ENCODE measurements around the gene USP12.
"Not testable (repeated sequence)": the region's sequence is repeated elsewhere in the genome, so short reads cannot be mapped to it uniquely, and the experiment has no call there.

The USP12 gene

DNA sequence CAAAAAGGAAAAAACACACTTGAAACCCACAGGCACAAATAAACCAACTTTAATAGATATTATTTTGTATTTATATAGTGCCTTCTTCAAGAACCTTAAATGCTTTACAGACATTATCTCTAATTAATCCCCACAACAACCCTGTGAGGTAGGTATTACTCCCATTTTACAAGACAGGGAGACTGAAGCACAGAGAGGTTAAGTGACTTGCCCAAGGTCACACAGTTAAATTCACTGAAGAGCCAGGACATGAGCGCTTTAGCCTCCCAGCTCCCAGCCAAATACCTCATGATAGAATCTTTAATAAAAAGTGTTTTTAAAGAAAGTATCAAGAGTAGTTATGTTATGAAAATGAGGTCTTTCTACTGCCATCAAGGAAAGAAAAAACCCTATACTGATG lies 105.5 kb downstream of the USP12 start:
- not testable (repeated sequence) for DNase-seq

DNA sequence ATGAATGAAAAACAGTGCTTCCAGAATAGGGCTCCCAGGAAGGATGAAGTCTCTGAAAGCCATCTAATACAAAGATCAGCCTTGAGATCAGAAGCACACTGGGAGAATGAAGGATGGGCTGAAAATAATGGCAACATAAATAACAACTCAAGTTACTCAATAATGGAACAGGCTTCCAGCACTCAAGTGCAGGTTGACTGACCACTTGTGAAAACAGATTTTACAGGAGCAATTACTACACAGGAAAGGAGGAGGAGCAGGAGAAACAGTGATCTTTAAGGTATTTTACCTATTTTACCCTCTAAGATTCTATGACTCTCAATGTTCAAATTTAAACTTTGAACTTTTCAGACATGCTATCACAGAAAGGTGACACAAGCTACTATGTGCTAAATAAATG lies 106.0 kb downstream of the USP12 start:
- no peak for DNase-seq

DNA sequence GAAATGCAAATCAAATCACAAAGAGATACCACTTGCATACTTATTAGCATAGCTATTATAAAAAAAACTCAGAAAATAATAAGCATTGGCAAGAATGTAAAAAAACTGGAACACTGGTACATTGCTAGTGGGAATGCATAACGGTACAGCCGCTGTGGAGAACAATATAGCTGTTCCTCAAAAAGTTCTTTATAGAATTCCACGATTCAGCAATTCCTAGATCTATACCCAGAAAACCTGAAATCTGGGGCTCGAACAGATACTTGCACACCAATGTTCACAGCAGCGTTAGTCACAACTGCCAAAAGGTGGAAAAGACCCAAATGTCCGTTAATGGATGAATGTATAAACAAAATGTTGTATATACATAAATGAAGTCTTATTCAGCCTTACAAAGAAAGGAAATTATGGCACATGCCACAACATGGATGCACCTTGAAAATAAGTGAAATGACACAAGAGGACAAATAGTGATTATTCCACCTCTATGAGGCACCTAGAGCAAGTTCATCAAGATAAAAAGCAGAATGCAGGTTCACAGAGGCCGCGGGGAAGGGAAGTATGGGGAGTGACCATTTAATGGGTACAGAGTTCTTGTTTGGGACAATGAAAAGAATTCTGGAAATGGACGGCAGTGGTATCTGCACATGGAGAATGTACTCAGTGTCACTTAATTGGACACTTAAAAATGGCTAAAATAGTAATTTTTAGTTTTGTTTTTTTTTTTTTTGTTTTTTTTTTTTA lies 107.2 kb downstream of the USP12 start:
- no peak for DNase-seq

DNA sequence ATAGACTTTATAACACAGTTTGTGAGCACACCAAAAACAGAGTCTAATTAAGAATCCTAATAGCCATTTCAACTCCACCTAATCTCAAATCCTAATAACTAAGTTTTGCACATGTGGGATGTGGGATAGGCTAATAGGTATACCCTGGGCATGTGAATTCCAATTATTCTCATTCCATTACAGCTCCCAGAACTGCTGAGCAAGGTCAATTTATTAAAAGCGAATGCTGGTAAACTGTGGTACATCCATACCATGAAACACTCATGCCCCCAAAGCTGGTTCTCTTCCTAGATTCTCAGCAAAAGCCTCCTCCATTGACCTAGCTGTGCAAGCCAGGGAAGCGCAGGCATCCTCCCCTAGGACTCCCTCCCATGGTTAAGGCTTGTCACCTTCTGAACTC lies 113.8 kb downstream of the USP12 start:
- no peak for DNase-seq

DNA sequence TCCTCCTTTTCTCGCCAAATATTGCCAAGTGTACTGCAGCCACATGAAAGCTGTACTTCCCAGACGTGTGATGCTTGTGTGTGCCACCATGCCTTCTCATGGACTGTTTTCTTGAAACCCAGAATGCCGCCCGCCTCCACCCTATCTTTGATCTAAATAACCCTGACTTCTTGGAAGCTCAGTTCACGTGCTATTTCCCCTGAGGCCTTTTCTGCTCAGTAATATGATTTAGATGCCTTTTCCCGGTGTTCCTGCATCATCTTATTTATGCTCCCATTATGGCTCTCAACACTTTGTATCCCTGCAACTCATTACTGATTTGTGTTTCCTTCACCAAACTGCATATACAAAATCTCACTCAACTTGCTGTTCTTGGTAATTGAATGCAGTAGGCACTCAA lies 116.1 kb downstream of the USP12 start:
- DNase-seq: no peak

DNA sequence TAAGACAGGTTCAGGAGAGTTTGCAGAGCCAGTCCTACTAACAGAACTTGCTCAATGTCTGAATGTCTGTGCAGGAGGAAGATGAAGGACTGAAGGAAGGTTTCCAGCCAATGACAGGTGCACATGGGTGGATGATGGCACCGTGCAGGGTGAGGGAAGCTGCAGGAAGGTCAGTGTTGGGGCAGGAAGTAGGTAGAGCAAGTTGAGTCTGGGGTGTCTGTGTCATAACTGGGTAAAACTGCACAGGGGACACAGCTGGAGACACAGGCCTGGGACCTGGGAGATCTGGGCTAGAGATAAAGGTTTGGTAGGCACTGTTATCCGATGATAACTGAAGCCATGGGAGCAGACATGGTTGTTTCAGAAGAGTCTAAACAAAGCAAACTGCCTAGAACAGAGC lies 116.9 kb downstream of the USP12 start:
- no peak for DNase-seq

DNA sequence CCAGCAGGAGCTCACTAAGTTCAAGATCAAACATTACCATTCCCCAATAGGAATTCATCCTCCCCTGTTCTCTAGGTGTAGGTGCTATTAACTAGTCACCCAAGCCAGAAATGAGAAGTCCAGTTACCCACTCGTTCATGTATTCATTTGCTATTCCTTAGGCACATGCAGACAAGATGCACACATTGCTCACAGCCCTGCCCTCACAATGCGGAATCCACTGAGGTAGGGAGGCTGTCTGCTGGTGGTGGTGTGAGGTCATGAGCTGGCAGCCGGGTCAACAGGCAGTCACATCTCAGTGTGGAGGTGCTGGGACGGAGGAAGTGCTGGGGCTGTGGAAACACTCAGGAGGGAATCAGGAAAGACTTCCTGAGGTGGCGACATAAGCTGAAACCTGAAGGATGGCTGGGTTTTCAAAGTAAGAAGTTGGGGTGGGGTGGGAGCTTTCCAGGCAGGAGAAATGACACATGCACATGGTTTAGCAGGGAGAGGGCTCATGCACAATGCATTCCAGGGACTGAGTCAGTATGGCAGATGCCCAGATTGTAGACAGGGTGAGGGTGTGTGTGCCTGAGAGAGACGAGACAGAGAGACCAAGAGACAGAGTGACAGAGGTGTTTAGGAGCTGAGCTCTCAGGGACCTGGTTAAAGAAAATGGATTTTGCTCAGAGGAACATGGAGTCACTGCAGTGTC lies 117.6 kb downstream of the USP12 start:
- no peak for DNase-seq

DNA sequence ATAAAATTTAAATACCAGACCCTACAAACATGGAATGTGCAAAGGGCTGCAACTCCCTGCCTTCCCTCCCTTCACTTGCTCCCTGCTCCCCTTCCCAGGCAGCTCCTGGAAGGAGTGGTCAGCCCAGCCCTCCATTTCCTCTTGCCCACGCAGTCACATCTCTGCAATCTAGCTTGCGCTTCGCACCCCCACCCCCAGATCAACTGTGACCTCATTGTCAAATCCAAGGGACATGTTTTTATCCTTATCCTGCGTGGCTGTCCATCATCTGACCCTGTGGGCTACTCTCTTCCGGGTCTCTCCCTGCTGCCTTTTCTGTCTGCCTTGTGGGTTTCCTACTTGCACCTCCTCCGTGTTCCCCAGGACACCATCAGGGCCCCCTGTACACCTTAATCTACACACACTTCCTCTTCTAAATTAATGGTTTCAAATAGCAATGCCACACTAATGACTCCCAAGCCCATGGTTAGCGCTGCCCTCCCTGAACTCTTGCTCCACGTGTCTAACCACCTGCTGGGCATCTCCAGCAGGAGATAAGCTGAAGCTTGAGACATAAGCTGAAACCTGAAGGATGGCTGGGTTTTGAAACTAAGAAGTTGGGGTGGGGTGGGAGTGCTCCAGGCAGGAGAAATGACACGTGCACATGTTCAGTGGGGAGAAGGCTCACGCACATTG lies 118.3 kb downstream of the USP12 start:
- peak; percentile 37 for DNase-seq

DNA sequence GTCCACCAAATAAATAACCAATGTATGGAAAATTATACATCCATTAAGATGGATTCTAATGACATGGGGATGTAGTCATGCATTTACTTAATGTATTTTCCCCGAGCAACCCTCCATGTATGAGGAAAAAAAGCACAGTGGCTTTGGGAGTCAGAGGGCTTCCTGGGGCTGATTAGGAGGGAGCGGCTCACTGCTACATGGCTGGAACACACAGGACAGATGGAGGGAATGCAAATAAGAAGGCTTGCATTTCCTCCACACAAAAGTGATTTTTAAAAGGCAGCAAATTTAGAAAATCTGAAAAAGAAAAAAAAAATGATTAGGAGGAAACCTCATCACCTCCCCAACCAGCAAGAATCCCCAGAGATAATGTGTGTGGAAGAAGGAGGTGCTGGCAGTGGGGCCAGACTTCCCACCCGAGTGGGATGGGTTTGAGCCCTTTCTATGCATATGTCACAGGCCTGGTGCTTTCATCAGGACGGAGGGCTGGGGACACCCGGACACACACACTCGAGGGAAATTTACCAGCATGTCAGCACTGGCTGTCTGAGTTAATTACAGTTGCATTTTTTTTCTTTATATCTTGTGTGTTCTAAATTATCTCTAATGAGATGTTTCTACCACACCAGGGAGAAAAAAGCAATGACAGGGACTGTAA lies 118.9 kb downstream of the USP12 start:
- no peak for DNase-seq

DNA sequence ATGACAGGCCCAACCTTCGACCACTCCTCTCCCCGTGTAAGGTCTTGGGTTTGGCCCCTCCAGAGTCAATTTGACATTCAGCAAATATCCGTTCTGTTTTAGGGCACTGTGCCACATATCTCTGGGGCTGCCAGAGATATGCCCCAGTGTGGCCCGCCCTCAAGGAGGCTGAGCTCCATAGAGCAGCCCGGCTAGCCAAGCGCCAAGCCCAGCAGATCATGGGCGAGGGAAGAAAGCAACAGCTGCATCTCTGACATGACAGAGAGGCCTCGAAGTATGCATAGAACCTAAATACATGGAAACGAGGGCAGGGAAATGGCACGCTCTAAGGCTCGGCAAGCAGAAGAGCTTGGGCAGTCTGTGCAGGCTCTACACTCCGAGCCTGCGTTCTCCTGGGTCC lies 124.5 kb downstream of the USP12 start:
- DNase-seq: no peak

DNA sequence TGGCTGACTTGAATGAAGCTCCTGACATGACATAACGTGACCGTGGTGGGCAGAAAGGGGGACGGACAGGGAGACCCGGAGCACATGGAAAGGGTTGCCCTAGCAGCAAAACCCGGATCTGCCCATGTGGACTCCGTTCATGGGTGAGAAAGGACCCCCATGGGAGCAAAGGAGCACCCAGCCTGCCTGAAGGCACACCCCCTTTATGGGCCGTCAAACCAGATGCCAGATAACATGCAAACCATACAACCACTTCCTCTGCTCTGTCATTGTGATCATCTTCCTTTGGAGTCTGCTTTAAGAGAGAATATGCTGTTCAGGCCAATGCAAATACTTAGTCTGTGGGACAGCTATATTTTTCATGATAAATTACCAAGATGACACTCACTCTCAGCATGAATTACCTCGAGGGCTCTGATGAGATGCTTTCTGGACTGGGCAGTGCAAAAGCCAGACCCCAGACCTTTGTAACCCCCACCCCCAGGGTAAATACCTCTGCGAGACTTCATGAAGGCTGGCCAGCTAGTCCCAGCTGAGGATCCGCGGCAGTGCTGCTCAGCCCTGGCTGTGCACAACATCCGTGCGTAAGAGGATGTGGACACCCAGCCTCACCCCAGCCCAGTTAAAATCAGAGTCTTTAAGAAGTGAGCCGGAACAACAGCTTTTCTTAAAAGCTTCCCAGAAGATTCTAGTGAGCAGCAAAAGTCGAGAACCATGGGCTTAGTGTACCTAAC lies 126.6 kb downstream of the USP12 start:
- peak; percentile 76 for DNase-seq

DNA sequence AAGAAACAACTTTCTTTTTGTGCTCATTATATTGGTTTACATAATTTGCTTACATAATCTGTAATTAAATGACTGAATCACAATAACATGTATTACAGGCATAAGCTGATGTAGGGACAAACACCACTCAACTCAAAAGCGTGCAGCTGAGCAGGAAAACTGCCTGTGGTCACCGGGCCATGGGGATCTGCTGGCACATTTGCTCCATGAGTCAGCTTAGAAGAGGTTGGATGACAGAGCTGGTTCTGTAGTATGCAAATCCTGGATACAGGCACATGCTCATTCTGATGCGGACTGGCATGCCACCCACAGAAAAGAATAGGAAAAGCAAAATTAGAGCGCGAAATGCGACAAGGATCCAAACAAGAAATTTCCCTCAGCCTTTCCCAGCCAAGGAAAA lies 128.6 kb downstream of the USP12 start:
- peak; percentile 84 for DNase-seq

DNA sequence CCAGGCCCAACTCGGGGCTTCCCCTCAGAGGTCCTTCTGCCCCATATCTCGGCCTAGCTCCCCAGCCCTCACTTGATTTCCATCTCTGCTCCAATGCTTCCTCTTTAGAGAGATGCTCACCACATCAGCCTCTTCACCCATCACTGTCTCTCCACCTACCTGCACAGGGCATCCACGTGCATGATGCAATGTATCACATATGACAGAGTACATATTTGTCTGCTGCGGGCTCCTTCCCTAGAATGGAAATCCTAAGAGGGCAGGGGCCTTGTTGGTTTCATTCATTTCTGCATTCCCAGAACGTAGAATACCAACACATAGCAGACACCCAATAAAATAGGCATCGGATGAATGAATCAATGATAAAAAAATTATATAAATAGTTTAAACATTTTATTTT lies 130.3 kb downstream of the USP12 start:
- no peak for DNase-seq

DNA sequence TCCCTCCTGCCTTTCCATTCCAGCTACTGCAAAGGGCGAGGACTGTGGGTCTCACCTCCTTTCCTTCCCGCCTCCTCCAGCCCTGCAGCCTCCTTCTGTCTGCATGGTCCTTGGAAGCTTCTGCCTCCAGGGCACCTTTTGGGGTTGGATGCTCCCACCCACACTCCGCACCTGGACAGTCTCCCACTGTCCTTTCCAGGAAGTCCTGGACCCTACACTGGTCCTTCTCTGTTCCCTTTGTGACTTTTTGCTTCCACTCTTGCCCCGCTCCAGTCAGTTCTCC lies 130.8 kb downstream of the USP12 start:
- DNase-seq: no peak

DNA sequence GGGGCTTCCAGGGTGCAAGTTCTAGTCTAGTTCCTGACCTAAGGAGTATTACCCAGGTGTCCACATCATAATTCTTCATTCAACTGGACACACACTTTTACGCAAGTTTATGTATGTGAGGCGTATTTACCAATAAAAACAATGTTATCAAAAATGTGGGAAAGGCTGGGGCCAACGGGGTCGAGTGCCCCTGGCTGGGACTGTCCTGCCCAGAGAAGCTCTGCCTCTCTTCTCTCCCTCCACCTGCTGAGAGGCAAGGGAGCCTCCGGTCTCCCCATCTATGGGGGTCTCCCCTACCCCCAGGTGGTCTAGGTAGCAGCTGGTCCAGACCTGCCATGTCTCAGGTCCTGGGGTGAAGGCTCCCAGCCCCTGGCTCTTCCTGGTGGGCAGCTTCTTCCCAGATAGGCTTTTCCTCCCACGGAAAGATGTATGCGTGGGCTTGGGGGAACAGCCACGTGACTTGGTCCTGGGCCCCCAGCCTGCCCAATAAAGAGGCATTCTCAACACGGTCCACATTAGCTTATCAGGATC lies 132.4 kb downstream of the USP12 start:
- no peak for DNase-seq

DNA sequence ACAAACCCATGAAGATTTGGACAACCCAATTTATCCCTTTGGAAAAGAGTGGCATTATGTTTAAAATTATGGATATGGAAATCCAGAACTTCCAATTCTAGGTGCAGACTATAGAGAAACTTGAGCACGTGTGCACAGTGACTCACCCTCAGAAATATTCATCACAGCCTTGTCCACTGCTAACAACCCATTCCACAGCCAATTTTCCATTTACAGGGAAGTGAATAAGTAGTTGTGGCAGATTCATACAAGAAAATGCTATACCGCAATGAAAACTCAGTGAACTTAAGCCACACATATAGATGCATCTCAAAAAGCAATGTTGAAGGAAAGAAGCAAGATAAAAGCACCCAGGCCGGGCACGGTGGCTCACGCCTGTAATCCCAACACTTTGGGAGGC lies 133.3 kb downstream of the USP12 start:
- DNase-seq: no peak

DNA sequence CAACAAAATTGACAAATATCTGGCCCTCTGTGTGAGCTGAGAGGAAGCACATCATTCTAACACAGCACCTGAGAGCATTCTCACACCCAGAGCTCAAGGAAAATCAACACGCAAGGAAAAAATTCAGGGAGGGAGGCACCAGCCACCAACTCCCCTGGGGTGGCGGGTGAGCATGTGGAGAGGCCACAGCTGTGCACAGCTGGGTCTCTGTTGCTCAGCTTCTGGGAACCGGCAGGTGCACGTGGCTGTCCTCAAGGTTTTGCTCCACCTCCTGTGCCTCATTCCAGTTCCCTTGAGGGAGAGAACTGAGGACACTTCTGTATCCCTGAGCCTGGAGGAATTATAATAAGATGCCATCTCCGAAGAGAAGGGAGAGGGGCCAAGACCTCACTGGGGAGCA lies 134.0 kb downstream of the USP12 start:
- no peak for DNase-seq

DNA sequence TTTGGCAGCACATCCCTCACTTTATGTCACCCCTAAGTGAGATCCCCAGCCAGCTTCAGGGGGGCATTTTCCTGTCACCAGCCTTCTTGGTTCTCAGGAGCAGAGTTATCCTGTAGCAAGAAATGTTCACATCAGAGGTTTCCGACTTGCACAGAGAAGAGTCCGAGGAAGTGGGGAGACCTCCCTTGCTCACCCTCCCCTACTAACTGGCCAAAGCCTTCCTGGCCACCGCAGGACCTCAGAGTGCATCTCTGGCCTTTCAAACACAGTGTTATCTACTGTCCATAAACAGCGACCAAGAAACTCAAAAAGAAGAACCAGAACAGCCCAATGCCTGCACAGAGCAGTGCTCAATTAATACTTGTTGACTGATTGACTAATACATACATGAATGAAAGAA lies 134.4 kb downstream of the USP12 start:
- DNase-seq: no peak

DNA sequence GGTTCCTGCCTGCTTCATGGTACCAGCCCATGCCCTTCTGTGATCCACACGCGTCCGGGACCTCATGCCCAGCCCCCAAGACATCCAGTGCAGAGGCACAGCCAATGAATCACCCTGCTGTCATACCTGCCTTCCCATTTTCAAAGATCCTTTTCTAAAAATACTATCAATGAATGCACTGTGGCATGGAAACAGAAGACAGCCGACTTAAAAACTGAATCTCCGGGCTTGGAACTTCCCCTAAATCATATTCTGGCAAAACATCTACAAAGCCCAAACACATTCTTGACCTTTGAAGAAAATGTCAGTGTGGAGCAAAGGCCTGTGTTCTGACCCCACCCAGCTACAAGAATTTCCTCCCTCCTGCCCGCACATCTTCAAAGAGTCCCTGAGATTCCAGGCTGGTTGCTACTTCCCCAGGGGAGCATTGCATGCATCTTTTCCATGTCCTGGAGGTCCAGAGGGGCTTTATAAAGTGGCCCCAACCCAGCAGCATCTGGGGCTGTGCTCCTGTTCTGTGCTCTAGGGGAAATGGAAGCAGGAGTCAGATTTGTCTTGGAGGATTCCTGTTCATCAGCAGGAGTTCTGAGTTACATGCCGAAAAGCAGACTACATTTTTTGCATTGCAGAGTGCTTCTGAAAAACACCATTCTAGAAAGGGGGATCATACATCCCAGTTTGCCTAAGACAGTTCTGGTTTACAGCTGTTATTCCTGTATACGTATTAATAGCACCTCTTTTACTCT lies 135.2 kb downstream of the USP12 start:
- DNase-seq: no peak

DNA sequence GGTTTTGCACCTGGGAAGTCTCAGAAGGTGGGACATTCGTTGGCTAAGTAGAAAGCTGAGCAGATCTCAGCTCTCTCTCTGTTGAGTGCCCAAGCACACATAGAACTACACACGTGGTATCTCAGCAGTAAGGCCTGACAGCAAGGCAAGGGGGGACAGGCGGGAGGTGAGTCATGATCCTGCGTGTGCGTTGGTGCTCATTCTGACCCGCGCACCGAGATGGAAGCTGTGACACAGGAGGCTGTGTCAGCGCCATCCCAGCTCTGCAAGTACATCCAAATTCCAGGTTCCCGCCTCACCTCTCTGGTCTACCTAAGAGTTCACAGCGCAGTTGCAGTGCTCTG lies 135.7 kb downstream of the USP12 start:
- no peak for DNase-seq

DNA sequence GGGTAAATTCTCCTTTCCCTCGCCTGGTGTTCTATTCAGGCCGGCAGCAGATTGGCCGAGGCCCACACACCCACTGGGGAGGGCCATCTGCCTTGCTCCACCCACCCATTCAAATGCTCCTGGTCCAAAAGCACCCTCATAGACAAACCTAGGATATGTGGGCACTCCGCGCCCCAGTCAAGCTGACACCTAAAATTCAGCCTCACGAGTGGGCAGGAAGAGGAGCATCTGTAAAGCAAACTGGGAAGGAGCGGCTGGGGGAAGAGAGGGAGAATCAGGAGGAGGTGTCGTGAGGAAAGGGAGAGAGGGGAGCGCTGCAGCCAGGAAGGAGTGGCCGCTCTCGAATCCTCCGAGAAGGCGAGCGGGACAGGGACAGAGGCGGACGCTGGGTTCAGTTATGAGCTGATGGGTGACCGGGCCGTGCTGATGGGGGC lies 136.9 kb downstream of the USP12 start:
- DNase-seq: no peak
